KOPT-K1 (cell line): ENCODE results near the gene EBNA1BP2.
"Not testable (repeated sequence)": the region's sequence is repeated elsewhere in the genome, so short reads cannot be mapped to it uniquely, and the experiment has no call there.

Experiments
- H3K27ac ChIP-seq: fragments of 200-600 bp; sonication (generic); 2 replicates; pipeline ENCODE4 v1.5.1; 2016; ENCODE audit warnings: antibody characterized with exemption, mild to moderate bottlenecking, low read depth, low read length; ENCODE audit not compliant: poor library complexity, severe bottlenecking
- H3K36me3 ChIP-seq: fragments of 200-600 bp; sonication (generic); 2 replicates; pipeline ENCODE4 v1.5.1; 2017; ENCODE audit warnings: antibody characterized with exemption, mild to moderate bottlenecking, low read length, moderate library complexity; ENCODE audit not compliant: insufficient read depth
- H3K9me3 ChIP-seq: fragments of 200-600 bp; sonication (generic); 2 replicates; pipeline ENCODE4 v1.5.1; 2017; ENCODE audit warnings: antibody characterized with exemption, low read length, mild to moderate bottlenecking; ENCODE audit not compliant: insufficient read depth, poor library complexity, severe bottlenecking

The EBNA1BP2 gene

GRCh38 chr1:43171876-43172526 is at the start of gene EBNA1BP2, which contains the start of gene CFAP57:
Gene EBNA1BP2, minus strand, starts transcription at chr1:43172290. Its CDS starts 172 bp downstream, at chr1:43172118.
Gene CFAP57, plus strand, starts transcription at chr1:43172330. Its CDS starts 424 bp downstream, at chr1:43172754.
- Histone ChIP-seq H3K36me3 (peaks cover 39% of the 10 kb centered on the region), H3K9me3 (peaks cover 9% of the 10 kb centered on the region), H3K27ac (peak within 1 kb of the TSS; percentile 67)

GRCh38 chr1:43221797-43222196 is 49.7 kb upstream of the EBNA1BP2 start:
- H3K36me3 ChIP-seq: no peaks in the 10 kb centered on the region
- H3K9me3 ChIP-seq: no peaks in the 10 kb centered on the region
- H3K27ac ChIP-seq: no peak overlapping the region

- Histone ChIP-seq H3K27ac (no peak overlapping the region), H3K9me3 (no peaks in the 10 kb centered on the region), H3K36me3 (no peaks in the 10 kb centered on the region)
These were observed 49.1 kb upstream of the EBNA1BP2 start for GRCh38 chr1:43220905-43221778.

- Histone ChIP-seq H3K27ac (no peak overlapping the region), H3K9me3 (no peaks in the 10 kb centered on the region), H3K36me3 (no peaks in the 10 kb centered on the region)
These were observed 45.7 kb upstream of the EBNA1BP2 start for GRCh38 chr1:43217747-43218146.

GRCh38 chr1:43214501-43215444 is 42.7 kb upstream of the EBNA1BP2 start:
- Histone ChIP-seq H3K27ac (no peak overlapping the region), H3K9me3 (no peaks in the 10 kb centered on the region), H3K36me3 (no peaks in the 10 kb centered on the region)

GRCh38 chr1:43208277-43208676 is 36.2 kb upstream of the EBNA1BP2 start:
- not testable (repeated sequence) for H3K27ac ChIP-seq, H3K9me3 ChIP-seq, H3K36me3 ChIP-seq

GRCh38 chr1:43207229-43207853 is 35.3 kb upstream of the EBNA1BP2 start:
- H3K9me3 ChIP-seq: peaks cover 9% of the 10 kb centered on the region
- H3K36me3 ChIP-seq: no peaks in the 10 kb centered on the region
- no peak overlapping the region for H3K27ac ChIP-seq

- Histone ChIP-seq H3K9me3 (peaks cover 9% of the 10 kb centered on the region), H3K36me3 (no peaks in the 10 kb centered on the region), H3K27ac (no peak overlapping the region)
These were observed 34.6 kb upstream of the EBNA1BP2 start for GRCh38 chr1:43206600-43207228.

- peaks cover 9% of the 10 kb centered on the region for H3K9me3 ChIP-seq
- H3K27ac ChIP-seq: no peak overlapping the region
- H3K36me3 ChIP-seq: no peaks in the 10 kb centered on the region
These were observed 33.6 kb upstream of the EBNA1BP2 start for GRCh38 chr1:43205671-43206070.

- peaks cover 9% of the 10 kb centered on the region for H3K9me3 ChIP-seq
- H3K36me3 ChIP-seq: no peaks in the 10 kb centered on the region
- no peak overlapping the region for H3K27ac ChIP-seq
These were observed 32.3 kb upstream of the EBNA1BP2 start for GRCh38 chr1:43204394-43204793.

- H3K9me3 ChIP-seq: peaks cover 9% of the 10 kb centered on the region
- no peaks in the 10 kb centered on the region for H3K36me3 ChIP-seq
- H3K27ac ChIP-seq: no peak overlapping the region
These were observed 31.8 kb upstream of the EBNA1BP2 start for GRCh38 chr1:43203859-43204258.

- Histone ChIP-seq H3K27ac (no peak overlapping the region), H3K36me3 (no peaks in the 10 kb centered on the region), H3K9me3 (peaks cover 12% of the 10 kb centered on the region)
These were observed 27.1 kb upstream of the EBNA1BP2 start for GRCh38 chr1:43199093-43199726.

- no peak overlapping the region for H3K27ac ChIP-seq
- H3K9me3 ChIP-seq: peaks cover 16% of the 10 kb centered on the region
- no peaks in the 10 kb centered on the region for H3K36me3 ChIP-seq
These were observed 25.4 kb upstream of the EBNA1BP2 start for GRCh38 chr1:43197343-43198127.
